ENCODE measurements around the gene ABR. TPM values are rescaled to one million over a fixed set of nuclear protein-coding genes. Genes with fewer than 3 reads are reported as not detected.

Gene ABR
- total and polyA plus RNA-seq, 2 of the 8 experiments (the other 6 are each of a cell fraction or from before 2014, with no cell fraction given), result 44.8 to 47.2 TPM

GRCh38 chr17:962166-962565 lies 217.6 kb downstream of the ABR start:
- peaks cover 7 to 24% (median 20%) of the 10 kb centered on the region in 4 experiments for H3K4me1 ChIP-seq (replicated peaks in 1 of 4; ENCODE audit: control insufficient read depth in 3 of 4, insufficient read depth in 4 of 4, low read length in 3 of 4)
- peak overlapping the region; percentile 48; the same call in 1 of the 2 replicates for H3K18ac ChIP-seq (ENCODE audit: extremely low read depth, low read length)
- no peak overlapping the region for H2BK120ac ChIP-seq (replicated peaks; ENCODE audit: low read depth, low read length)
- no peak overlapping the region; a peak in 1 of 8 replicates for H3K4me3 ChIP-seq (ENCODE audit: extremely low read depth in 1 of 4, insufficient read depth in 2 of 4, low read depth in 3 of 4, low read length in 4 of 4)
- ChIA-PET CTCF (ENCODE audit: partially characterized antibody) (interaction anchor here (1.1 to 4.4 kb wide), 9 partner anchors 10 to 167 kb away, joined by 3 to 16 read pairs (median 4); partner anchors contain the start of genes NXN and TIMM22), POLR2A (ENCODE audit: partially characterized antibody) (interaction anchor here (1.1 to 1.2 kb wide), 3 partner anchors 9 to 12 kb away, joined by 3 to 4 read pairs (median 3); no protein-coding TSS in a partner anchor)
- H3K23ac ChIP-seq (ENCODE audit: insufficient read length), result no peak overlapping the region
- H3K23me2 ChIP-seq (ENCODE audit: low read depth, low read length), result no peaks in the 10 kb centered on the region
- H2BK5ac ChIP-seq (ENCODE audit: low read depth, low read length), result no peak overlapping the region
- whole genome bisulfite sequencing, 2 experiments (ENCODE audit: extremely low coverage in 1 of 2, insufficient coverage in 1 of 2, insufficient read length in 1 of 2, insufficient replicate concordance in 2 of 2, low coverage in 1 of 2, low lambda C conversion rate in 2 of 2, missing lambda C conversion rate in 1 of 2), result 77% methylated on average over 8 of the region's 8 CpGs; no CpG with 5 or more reads in 1 of the 2 experiments
- no peak overlapping the region for H2AFZ ChIP-seq (ENCODE audit: low read length)
- H2BK15ac ChIP-seq (ENCODE audit: low read length), result 0 out of 2 replicates have a peak overlapping the region, but pooled peaks have one; percentile 29
- peak overlapping the region; percentile 72; the same call in 1 of the 2 replicates for H2BK20ac ChIP-seq (ENCODE audit: low read length)
- H3K9me3 ChIP-seq (ENCODE audit: insufficient read depth in 2 of 2, low read depth in 1 of 2, low read length in 1 of 2), result no peaks in the 10 kb centered on the region
- no peak overlapping the region for H3K14ac ChIP-seq (ENCODE audit: insufficient read length)
- H3K9ac ChIP-seq (replicated peaks in 1 of 4; ENCODE audit: extremely low read depth in 1 of 4, low read depth in 3 of 4, low read length in 3 of 4), result no peak overlapping the region
- H4K20me1 ChIP-seq (replicated peaks in 1 of 2; ENCODE audit: control insufficient read depth in 1 of 2, insufficient read depth in 2 of 2, low read length in 2 of 2), result peaks cover 9 to 12% of the 10 kb centered on the region in 2 experiments
- no peak overlapping the region for H3K4ac ChIP-seq (replicated peaks; ENCODE audit: insufficient read length, low read depth, low read length)
- H4K8ac ChIP-seq (ENCODE audit: extremely low read depth, insufficient read depth, low read length), result no peak overlapping the region
- DNase-seq (ENCODE audit: low read depth in 1 of 2, low spot score in 2 of 2) (no peak), FAIRE-seq (no peak)
- no peak overlapping the region for H4K91ac ChIP-seq (replicated peaks; ENCODE audit: insufficient read length, low read length)
- H2BK12ac ChIP-seq (ENCODE audit: low read depth, low read length), result no peak overlapping the region
- no peak overlapping the region; the same call in 1 of the 2 replicates for H2AK5ac ChIP-seq (ENCODE audit: low read depth, low read length)
- H3K79me1 ChIP-seq (ENCODE audit: low read depth, low read length), result peaks cover 13% of the 10 kb centered on the region
- peak overlapping the region in 1 of 2 experiments; percentile 46; a peak in 1 of 4 replicates for H3K4me2 ChIP-seq (ENCODE audit: insufficient read depth in 1 of 2, low read depth in 2 of 2, low read length in 2 of 2)
- H3K79me2 ChIP-seq (ENCODE audit: control insufficient read depth in 1 of 2, insufficient read depth in 2 of 2, low read length in 2 of 2), result peaks cover 15 to 80% of the 10 kb centered on the region in 2 experiments
- no peaks in the 10 kb centered on the region for H3K36me3 ChIP-seq (ENCODE audit: control insufficient read depth in 2 of 4, insufficient read depth in 4 of 4, low read length in 3 of 4)
- no peak overlapping the region for H3K56ac ChIP-seq (replicated peaks; ENCODE audit: insufficient read length, low read depth, low read length)
- H3K27me3 ChIP-seq (replicated peaks in 1 of 4; ENCODE audit: control insufficient read depth in 3 of 4, extremely low read depth in 1 of 4, insufficient read depth in 3 of 4, low read length in 3 of 4), result no peaks in the 10 kb centered on the region
- no peak overlapping the region for H3K27ac ChIP-seq (ENCODE audit: low read depth, low read length)
- H4K5ac ChIP-seq (ENCODE audit: insufficient read length, low read depth, low read length), result no peak overlapping the region
- TF ChIP-seq ATF2 (IDR thresholded peaks at IDR 0.05; ENCODE audit: low read length) (no peak), EGR1 (IDR thresholded peaks at IDR 0.05; ENCODE audit: borderline replicate concordance, low read depth, low read length) (no peak)
